ENCODE measurements around the gene ZIC5.

Gene ZIC5

DNA sequence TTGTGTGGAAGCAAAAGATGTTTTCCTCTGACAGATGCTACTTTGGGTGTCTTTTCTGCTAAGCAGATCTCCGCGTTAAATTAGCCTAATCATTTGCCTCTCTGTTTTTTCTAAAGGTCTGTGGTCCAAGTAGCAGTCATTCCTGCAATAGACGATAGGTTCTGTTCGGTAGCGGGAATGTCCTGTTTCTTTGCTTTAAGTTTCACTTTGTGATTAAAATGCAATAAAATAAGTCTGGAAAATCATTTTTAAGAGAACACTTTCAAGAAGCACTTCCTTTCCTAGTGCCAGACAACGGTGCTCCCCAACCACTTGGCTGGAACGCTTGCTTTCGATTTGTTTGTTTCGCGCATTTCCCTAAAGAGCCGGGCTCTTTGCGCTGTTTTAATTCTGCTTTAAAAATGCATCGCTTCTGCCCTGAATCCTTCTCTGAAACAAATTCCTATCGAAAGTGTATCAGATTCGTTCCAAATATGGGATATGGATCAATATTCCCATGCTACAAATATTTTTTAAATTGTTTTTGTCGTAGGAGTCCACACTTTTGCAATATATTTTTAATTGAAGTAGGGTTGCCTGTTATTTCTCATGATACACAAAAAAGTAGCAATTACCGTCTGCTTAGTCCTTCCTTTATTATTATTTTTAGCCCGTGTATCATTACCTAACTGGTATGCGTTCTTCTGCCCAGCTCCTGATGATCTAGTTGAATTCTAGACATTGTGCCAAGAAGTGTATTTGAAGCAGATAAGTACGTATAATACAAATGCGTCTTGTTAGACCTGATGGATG is 24.2 kb upstream of the ZIC5 start:
- no peak for TF ChIP-seq CTCF (IDR thresholded peaks at IDR 0.05; ENCODE audit: extremely low read depth, insufficient read depth, missing control alignments)
- peak; percentile 9 for DNase-seq (ENCODE audit: low spot score)
- in situ Hi-C loops (cut with MboI; ENCODE audit: low pct_unique_long_range_greater_than_20kb, low sequenced_read_pairs, unreplicated experiment), result loop anchor here (25.0 kb wide), 2 partner anchors 242 to 517 kb away; no protein-coding TSS in a partner anchor

DNA sequence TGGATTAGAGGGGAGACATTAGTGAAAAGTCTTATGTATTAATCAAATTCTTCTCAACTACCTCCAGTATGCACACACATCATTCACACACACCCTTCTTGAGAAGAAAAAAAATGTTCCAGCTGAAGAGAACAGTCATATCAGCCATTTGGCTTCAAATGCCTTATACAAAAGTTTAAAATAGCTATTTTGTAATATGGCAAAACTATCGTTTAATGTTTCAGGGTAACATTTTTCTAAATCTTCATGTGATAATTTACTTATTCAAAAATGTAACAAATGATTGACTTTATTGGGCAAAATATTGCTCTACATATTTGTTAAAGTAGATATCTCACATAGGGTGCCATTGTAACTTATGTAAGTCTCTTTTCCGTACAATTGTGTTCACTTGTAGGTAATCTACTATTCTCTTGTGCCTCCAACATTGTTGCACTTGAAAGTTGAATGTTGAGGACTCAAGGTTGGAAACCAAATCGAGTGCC is 23.6 kb upstream of the ZIC5 start:
- no peak for TF ChIP-seq CTCF (IDR thresholded peaks at IDR 0.05; ENCODE audit: extremely low read depth, insufficient read depth, missing control alignments)
- DNase-seq (ENCODE audit: low spot score), result no peak
- in situ Hi-C loops (cut with MboI; ENCODE audit: low pct_unique_long_range_greater_than_20kb, low sequenced_read_pairs, unreplicated experiment), result loop anchor here (25.0 kb wide), 2 partner anchors 242 to 517 kb away; no protein-coding TSS in a partner anchor

DNA sequence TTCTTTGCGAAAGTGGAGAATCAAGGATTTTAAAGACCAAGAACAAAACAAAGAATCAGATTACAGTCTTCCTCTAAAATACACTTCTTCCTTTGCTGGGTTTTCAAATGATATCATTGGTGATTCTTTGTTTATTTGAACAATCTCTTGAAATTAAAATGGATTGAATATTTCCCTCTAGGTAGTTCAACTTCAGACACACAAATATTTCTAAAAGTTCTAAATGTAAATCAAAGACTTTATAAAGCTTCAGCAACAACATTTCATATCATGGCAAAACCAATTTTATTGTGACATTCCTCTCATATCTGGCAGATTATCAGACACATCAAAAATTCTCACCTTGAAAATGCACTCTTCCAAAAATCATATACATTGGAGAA is 23.1 kb upstream of the ZIC5 start:
- in situ Hi-C loops (cut with MboI; ENCODE audit: low pct_unique_long_range_greater_than_20kb, low sequenced_read_pairs, unreplicated experiment), result loop anchor here (25.0 kb wide), 2 partner anchors 243 to 518 kb away; no protein-coding TSS in a partner anchor
- DNase-seq (ENCODE audit: low spot score), result no peak
- no peak for TF ChIP-seq CTCF (IDR thresholded peaks at IDR 0.05; ENCODE audit: extremely low read depth, insufficient read depth, missing control alignments)

DNA sequence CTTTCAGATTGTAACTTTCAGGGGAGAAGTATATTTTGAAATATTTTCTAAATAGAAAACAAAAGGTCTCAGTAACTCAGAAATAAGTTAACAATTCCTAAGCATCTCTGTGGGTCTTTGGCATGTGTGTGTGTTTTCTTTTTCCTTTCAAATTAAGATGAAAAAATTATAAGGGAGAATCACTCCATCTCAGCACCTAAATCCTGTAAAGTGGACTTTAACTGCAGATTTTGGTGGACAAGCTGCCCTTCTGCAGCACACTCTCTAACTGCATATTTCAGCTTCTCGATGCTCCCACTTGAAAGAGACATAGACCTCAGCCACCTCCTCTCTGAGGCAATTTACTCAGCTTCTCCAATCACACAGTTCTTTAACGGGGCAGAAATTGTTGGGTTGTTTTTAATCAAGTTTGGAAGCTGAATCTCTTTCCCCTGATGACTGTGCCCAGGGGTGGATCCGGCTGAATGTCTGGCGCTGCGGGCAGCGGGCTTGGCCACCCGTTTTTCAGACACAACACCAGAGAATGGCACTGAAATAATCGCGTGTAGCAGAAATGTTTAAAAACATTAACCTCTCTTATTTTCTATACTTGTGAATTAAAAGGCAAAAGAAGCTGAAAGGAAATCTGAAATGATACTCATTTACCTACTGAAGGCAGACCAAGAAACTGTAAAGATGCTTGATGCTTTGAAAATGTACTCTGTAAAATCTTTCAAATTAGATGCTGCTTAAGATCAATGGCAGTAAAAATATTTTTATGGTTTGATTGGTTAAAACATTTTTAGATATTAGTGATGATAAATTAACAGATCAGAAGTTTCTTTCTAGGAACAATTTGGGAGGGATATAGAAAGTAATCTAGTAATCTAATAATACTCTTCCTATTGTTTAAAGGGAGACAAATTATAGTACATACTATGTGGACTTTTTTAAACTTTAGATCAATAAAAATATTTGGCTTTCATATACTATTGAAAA is 22.4 kb upstream of the ZIC5 start:
- in situ Hi-C loops (cut with MboI; ENCODE audit: low pct_unique_long_range_greater_than_20kb, low sequenced_read_pairs, unreplicated experiment), result loop anchor here (25.0 kb wide), 2 partner anchors 243 to 518 kb away; no protein-coding TSS in a partner anchor
- peak; percentile 5 for DNase-seq (ENCODE audit: low spot score)
- no peak for TF ChIP-seq CTCF (IDR thresholded peaks at IDR 0.05; ENCODE audit: extremely low read depth, insufficient read depth, missing control alignments)

GRCh38 chr13:99992949-99993351 is 21.4 kb upstream of the ZIC5 start:
- DNase-seq (ENCODE audit: low spot score), result no peak
- TF ChIP-seq CTCF (IDR thresholded peaks at IDR 0.05; ENCODE audit: extremely low read depth, insufficient read depth, missing control alignments), result no peak
- in situ Hi-C loops (cut with MboI; ENCODE audit: low pct_unique_long_range_greater_than_20kb, low sequenced_read_pairs, unreplicated experiment), result loop anchor here (25.0 kb wide), 2 partner anchors 244 to 519 kb away; no protein-coding TSS in a partner anchor
